HCT116 (cell line): ENCODE data around the gene NCAPH2. TPM values are rescaled to one million over a fixed set of nuclear protein-coding genes. Genes with fewer than 3 reads are reported as not detected.

Experiments
- ATAC-seq: fragments of 200-7000 bp; cut with Tn5 transposase; 2 replicates; pipeline ENCODE4 v1.9.1; 2020; ENCODE audit warnings: mild to moderate bottlenecking, moderate library complexity
- BruUV-seq: library from RNA; stranded (reverse); fragments of 400-500 nt; replicated peaks from 2 replicates; lab custom pipeline; 2021; lab: Mats Ljungman, UMichigan
- CTCF ChIA-PET: fragments of 300-600 bp; sonication (Branson Sonifier 250); formaldehyde crosslinking; loops from one replicate; lab custom pipeline; 2021; ENCODE audit warnings: antibody characterized with exemption; lab: Charles Lee
- POLR2A ChIA-PET: fragments of 300-600, 350-600 bp; sonication (Branson Sonifier 250); formaldehyde crosslinking; loops from one replicate; lab custom pipeline; 2021; ENCODE audit warnings: antibody characterized with exemption; lab: Charles Lee
- RAD21 ChIA-PET, 2 experiments: fragments of 300-600 bp; sonication (Branson Sonifier 250); formaldehyde crosslinking; loops; one replicate each; lab custom pipeline; 2023; ENCODE audit warnings: low total read pairs in 2 of 2; ENCODE audit not compliant: uncharacterized antibody in 2 of 2, unreplicated experiment in 2 of 2, low non-redundant PET in 1 of 2; lab: Charles Lee
- DNase-seq: peaks from one replicate; pipeline ENCODE4 v3.0.0-alpha.2; 2010; ENCODE audit warnings: low read depth, low spot score
- H2AFZ ChIP-seq: fragments of 200-600 bp; shearing (Covaris generic), sonication (generic); 2 replicates; pipeline ENCODE4 v1.6.1; 2017; ENCODE audit warnings: low read depth, mixed run types, mixed read lengths, antibody characterized with exemption, low read length; ENCODE audit not compliant: poor library complexity, severe bottlenecking
- H3K27ac ChIP-seq: 2 replicates; pipeline ENCODE4 v1.5.1; 2012; ENCODE audit warnings: low read depth, low read length
- H3K27me3 ChIP-seq: fragments of 200-600 bp; sonication (generic); 2 replicates; pipeline ENCODE4 v1.6.1; 2016; ENCODE audit warnings: mixed run types, low read length, mixed read lengths; ENCODE audit not compliant: insufficient read depth
- H3K36me3 ChIP-seq, 2 experiments: fragments of 200-500 bp in 1 of 2; fragments of 200-600 bp in 1 of 2; sonication (Bioruptor generic) in 1 of 2; sonication (generic) in 1 of 2; 2 replicates each; pipeline versions ENCODE4 v1.5.1 to v1.6.1; 2014 to 2016; ENCODE audit warnings: low read length in 2 of 2, inconsistent platforms in 1 of 2, mixed read lengths in 1 of 2, mixed run types in 1 of 2; ENCODE audit not compliant: insufficient read depth in 2 of 2, control insufficient read depth in 1 of 2
- H3K4me1 ChIP-seq, 2 experiments: fragments of 200-600 bp in 1 of 2; sonication (generic) in 1 of 2; 2 replicates each; pipeline versions ENCODE4 v1.5.1 to v1.6.1; 2012 to 2017; ENCODE audit warnings: low read length in 2 of 2, inconsistent platforms in 1 of 2, mild to moderate bottlenecking in 1 of 2, mixed read lengths in 1 of 2, mixed run types in 1 of 2, moderate library complexity in 1 of 2; ENCODE audit not compliant: insufficient read depth in 2 of 2, control insufficient read depth in 1 of 2
- H3K4me2 ChIP-seq: fragments of 200-600 bp; sonication (generic); 2 replicates; pipeline ENCODE4 v1.6.1; 2017; ENCODE audit warnings: mixed run types, low read length, mixed read lengths
- H3K4me3 ChIP-seq, 2 experiments: fragments of 200-600 bp in 1 of 2; sonication (generic) in 1 of 2; replicated peaks in 1 of 2; 2 replicates each; pipeline ENCODE4 v1.5.1; 2011 to 2016; ENCODE audit warnings: low read length in 2 of 2, control low read depth in 1 of 2, low read depth in 1 of 2, mild to moderate bottlenecking in 1 of 2, mixed read lengths in 1 of 2, mixed run types in 1 of 2
- H3K79me2 ChIP-seq: fragments of 200-600 bp; sonication (generic); 2 replicates; pipeline ENCODE4 v1.6.1; 2017; ENCODE audit warnings: mild to moderate bottlenecking, mixed run types, low read length, moderate library complexity, mixed read lengths; ENCODE audit not compliant: insufficient read depth
- H3K9ac ChIP-seq: fragments of 200-600 bp; sonication (generic); 2 replicates; pipeline ENCODE4 v1.6.1; 2016; ENCODE audit warnings: low read length, mixed read lengths
- H3K9me2 ChIP-seq: fragments of 200-600 bp; sonication (generic), shearing (Covaris generic); 2 replicates; pipeline ENCODE4 v1.6.1; 2017; ENCODE audit warnings: mixed run types, mild to moderate bottlenecking, moderate library complexity; ENCODE audit not compliant: insufficient read depth
- H3K9me3 ChIP-seq, 2 experiments: fragments of 200-500 bp in 1 of 2; fragments of 200-600 bp in 1 of 2; sonication (Bioruptor generic) in 1 of 2; sonication (generic) in 1 of 2; 2 replicates each; pipeline ENCODE4 v1.6.1; 2014 to 2017; ENCODE audit warnings: low read length in 2 of 2, mixed read lengths in 2 of 2, inconsistent platforms in 1 of 2, low read depth in 1 of 2, mild to moderate bottlenecking in 1 of 2, mixed run types in 1 of 2, moderate library complexity in 1 of 2; ENCODE audit not compliant: control insufficient read depth in 1 of 2, insufficient read depth in 1 of 2
- H4K20me1 ChIP-seq: fragments of 200-600 bp; sonication (generic), shearing (Covaris generic); 2 replicates; pipeline ENCODE4 v1.6.1; 2017; ENCODE audit warnings: mixed run types, mild to moderate bottlenecking, moderate library complexity; ENCODE audit not compliant: insufficient read depth
- ATF3 ChIP-seq: IDR thresholded peaks from 2 replicates; pipeline ENCODE4 v1.6.1; 2012
- ELF1 ChIP-seq: IDR thresholded peaks from 2 replicates; pipeline ENCODE4 v1.6.1; 2012; ENCODE audit warnings: low read depth, borderline replicate concordance
- EZH2phosphoT487 ChIP-seq: fragments of 200-600 bp; IDR thresholded peaks from 2 replicates; pipeline ENCODE4 v1.6.1; 2018; ENCODE audit warnings: antibody characterized with exemption, borderline replicate concordance
- POLR2A ChIP-seq: IDR thresholded peaks from 2 replicates; pipeline ENCODE4 v1.7.0; 2011; ENCODE audit warnings: borderline replicate concordance; ENCODE audit not compliant: insufficient read depth, insufficient read length; ENCODE audit errors: extremely low read depth
- RAD21 ChIP-seq: IDR thresholded peaks from 2 replicates; pipeline ENCODE4 v1.6.1; 2012; ENCODE audit warnings: low read depth, mild to moderate bottlenecking
- SIN3A ChIP-seq: IDR thresholded peaks from 2 replicates; pipeline ENCODE4 v1.6.1; 2012; ENCODE audit warnings: low read depth
- SP1 ChIP-seq: IDR thresholded peaks from 2 replicates; pipeline ENCODE4 v1.6.1; 2012; ENCODE audit warnings: low read depth
- SRF ChIP-seq: IDR thresholded peaks from 2 replicates; pipeline ENCODE4 v1.6.1; 2012; ENCODE audit warnings: low read depth
- TCF7L2 ChIP-seq: IDR thresholded peaks from 2 replicates; pipeline ENCODE4 v1.7.0; 2011; ENCODE audit warnings: borderline replicate concordance, inconsistent platforms; ENCODE audit not compliant: insufficient read depth, insufficient read length; ENCODE audit errors: extremely low read depth
- YY1 ChIP-seq: IDR thresholded peaks from 2 replicates; pipeline ENCODE4 v1.6.1; 2011; ENCODE audit warnings: low read length, low read depth, moderate library complexity, mild to moderate bottlenecking; ENCODE audit not compliant: insufficient replicate concordance; ENCODE audit errors: extremely low read depth
- ZNF274 ChIP-seq: fragments of 200-500 bp; sonication (Bioruptor generic); IDR thresholded peaks from 2 replicates; pipeline ENCODE4 v1.6.1; 2014; ENCODE audit warnings: mild to moderate bottlenecking, low read depth, low read length, inconsistent platforms
- intact Hi-C: fragments of 100-400 bp; cut with micrococcal nuclease; formaldehyde crosslinking; loops from 2 replicates; pipeline ENCODE4 v1.10.0; 2022
- total RNA-seq: library from RNA; stranded (reverse); gene quantifications from one replicate; pipeline ENCODE4 v1.2.1, GENCODE V29; 2021; ENCODE audit not compliant: unreplicated experiment
- TF ChIP-seq, protein P1 (sequence below): IDR thresholded peaks from 2 replicates; pipeline ENCODE4 v1.6.1; 2012; ENCODE audit warnings: low read depth

The NCAPH2 gene
- total RNA-seq, 1 experiment from 2014 or later = 99.1 TPM

- intact Hi-C loops = no loop called here
- H3K9me3 ChIP-seq = no peaks in the 10 kb centered on the region
- no peak overlapping the region for H3K4me3 ChIP-seq
- ChIA-PET CTCF (no interaction called here), RAD21 (no interaction called here), POLR2A (no interaction called here)
- H3K36me3 ChIP-seq = peaks cover 5 to 30% of the 10 kb centered on the region in 2 experiments; a peak in 3 of 4 replicates
- no peak overlapping the region for H2AFZ ChIP-seq
- H3K27ac ChIP-seq = no peak overlapping the region
- H3K4me2 ChIP-seq = no peak overlapping the region
- ATAC-seq (no peak), DNase-seq (no peak)
- H3K79me2 ChIP-seq = peaks cover 36% of the 10 kb centered on the region
- TF ChIP-seq ELF1 (no peak), SP1 (no peak), SRF (no peak), POLR2A (no peak), TCF7L2 (no peak)
- H3K9me2 ChIP-seq = no peaks in the 10 kb centered on the region
- peaks cover 6 to 26% of the 10 kb centered on the region in 2 experiments; a peak in 3 of 4 replicates for H3K4me1 ChIP-seq
- no peaks in the 10 kb centered on the region for H4K20me1 ChIP-seq
- no peak overlapping the region for H3K9ac ChIP-seq
- no TSS peak for BruUV-seq
- H3K27me3 ChIP-seq = no peaks in the 10 kb centered on the region
Measured at GRCh38 chr22:50521710-50522109, 13.7 kb downstream of the NCAPH2 start.

GRCh38 chr22:50522208-50522805 is 14.3 kb downstream of the NCAPH2 start:
- H3K4me2 ChIP-seq = no peak overlapping the region
- H3K4me1 ChIP-seq = peaks cover 9 to 32% of the 10 kb centered on the region in 2 experiments; a peak in 3 of 4 replicates
- ChIA-PET RAD21 (no interaction called here), CTCF (no interaction called here), POLR2A (no interaction called here)
- no peaks in the 10 kb centered on the region for H3K27me3 ChIP-seq
- H3K9me2 ChIP-seq = no peaks in the 10 kb centered on the region
- TF ChIP-seq ZNF274 = no peak
- TF ChIP-seq POLR2A = no peak
- TF ChIP-seq EZH2phosphoT487 = no peak
- no peak for TF ChIP-seq RAD21
- no peak for TF ChIP-seq ATF3
- TF ChIP-seq TCF7L2 = no peak
- no peak for TF ChIP-seq YY1
- no peak for TF ChIP-seq SIN3A
- TF ChIP-seq, protein P1, sequence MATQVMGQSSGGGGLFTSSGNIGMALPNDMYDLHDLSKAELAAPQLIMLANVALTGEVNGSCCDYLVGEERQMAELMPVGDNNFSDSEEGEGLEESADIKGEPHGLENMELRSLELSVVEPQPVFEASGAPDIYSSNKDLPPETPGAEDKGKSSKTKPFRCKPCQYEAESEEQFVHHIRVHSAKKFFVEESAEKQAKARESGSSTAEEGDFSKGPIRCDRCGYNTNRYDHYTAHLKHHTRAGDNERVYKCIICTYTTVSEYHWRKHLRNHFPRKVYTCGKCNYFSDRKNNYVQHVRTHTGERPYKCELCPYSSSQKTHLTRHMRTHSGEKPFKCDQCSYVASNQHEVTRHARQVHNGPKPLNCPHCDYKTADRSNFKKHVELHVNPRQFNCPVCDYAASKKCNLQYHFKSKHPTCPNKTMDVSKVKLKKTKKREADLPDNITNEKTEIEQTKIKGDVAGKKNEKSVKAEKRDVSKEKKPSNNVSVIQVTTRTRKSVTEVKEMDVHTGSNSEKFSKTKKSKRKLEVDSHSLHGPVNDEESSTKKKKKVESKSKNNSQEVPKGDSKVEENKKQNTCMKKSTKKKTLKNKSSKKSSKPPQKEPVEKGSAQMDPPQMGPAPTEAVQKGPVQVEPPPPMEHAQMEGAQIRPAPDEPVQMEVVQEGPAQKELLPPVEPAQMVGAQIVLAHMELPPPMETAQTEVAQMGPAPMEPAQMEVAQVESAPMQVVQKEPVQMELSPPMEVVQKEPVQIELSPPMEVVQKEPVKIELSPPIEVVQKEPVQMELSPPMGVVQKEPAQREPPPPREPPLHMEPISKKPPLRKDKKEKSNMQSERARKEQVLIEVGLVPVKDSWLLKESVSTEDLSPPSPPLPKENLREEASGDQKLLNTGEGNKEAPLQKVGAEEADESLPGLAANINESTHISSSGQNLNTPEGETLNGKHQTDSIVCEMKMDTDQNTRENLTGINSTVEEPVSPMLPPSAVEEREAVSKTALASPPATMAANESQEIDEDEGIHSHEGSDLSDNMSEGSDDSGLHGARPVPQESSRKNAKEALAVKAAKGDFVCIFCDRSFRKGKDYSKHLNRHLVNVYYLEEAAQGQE = no peak
- intact Hi-C loops = no loop called here
- BruUV-seq = no TSS peak
- H3K36me3 ChIP-seq = peaks cover 5 to 25% of the 10 kb centered on the region in 2 experiments; a peak in 3 of 4 replicates
- H3K9ac ChIP-seq = no peak overlapping the region
- H3K4me3 ChIP-seq = no peak overlapping the region
- peaks cover 31% of the 10 kb centered on the region for H3K79me2 ChIP-seq
- ATAC-seq (no peak), DNase-seq (no peak)
- H3K9me3 ChIP-seq = no peaks in the 10 kb centered on the region
- no peaks in the 10 kb centered on the region for H4K20me1 ChIP-seq
- H2AFZ ChIP-seq = no peak overlapping the region
- H3K27ac ChIP-seq = no peak overlapping the region
